Stimulated activated CD8-positive, alpha-beta memory T cell treated with anti-CD3 and anti-CD28 coated beads, Interleukin-4, amount 100 ng/mL, for 4 hours (primary cell): ENCODE measurements around the gene FAM187B.
"Not testable (repeated sequence)": the region's sequence is repeated elsewhere in the genome, so short reads cannot be mapped to it uniquely, and the experiment has no call there.

Source experiments
- DNase-seq, 2 donors: peaks; one replicate each; pipeline ENCODE4 v3.0.0-alpha.2; 2020; ENCODE audit warnings: low read depth in 2 of 2, low spot score in 1 of 2

FAM187B gene

GRCh38 chr19:35213663-35214632 is 14.6 kb downstream of the FAM187B start:
- DNase-seq: peak; percentile 42 to 53

- no peak for DNase-seq
Measured at GRCh38 chr19:35212241-35212640, 16.3 kb downstream of the FAM187B start.

- peak; percentile 33 to 48 for DNase-seq
Measured at GRCh38 chr19:35211545-35212230, 16.9 kb downstream of the FAM187B start.

GRCh38 chr19:35209646-35210045 is 18.9 kb downstream of the FAM187B start:
- no peak for DNase-seq

DNA sequence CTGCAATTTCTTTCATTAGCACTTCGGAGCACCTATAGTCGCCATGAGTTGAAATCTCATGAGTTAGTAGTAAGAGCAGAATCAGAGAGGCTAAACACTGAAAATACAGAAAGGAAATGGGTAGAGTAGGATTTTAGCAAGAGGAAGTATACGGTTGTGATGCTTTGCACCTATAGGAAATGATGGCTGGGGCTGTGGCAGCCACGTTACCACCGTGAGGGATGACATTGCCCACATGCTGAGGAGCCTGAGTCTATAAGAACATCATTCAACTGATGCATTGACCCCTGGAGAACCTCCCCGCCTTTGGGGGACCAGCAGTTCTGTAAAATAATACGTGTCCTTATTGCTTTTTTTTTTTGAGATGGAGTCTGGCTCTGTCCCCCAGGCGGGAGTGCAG is 20.4 kb downstream of the FAM187B start:
- no peak for DNase-seq

GRCh38 chr19:35207391-35207871 is 21.1 kb downstream of the FAM187B start:
- no peak for DNase-seq

GRCh38 chr19:35206855-35207254 is 21.7 kb downstream of the FAM187B start:
- no peak for DNase-seq

DNA sequence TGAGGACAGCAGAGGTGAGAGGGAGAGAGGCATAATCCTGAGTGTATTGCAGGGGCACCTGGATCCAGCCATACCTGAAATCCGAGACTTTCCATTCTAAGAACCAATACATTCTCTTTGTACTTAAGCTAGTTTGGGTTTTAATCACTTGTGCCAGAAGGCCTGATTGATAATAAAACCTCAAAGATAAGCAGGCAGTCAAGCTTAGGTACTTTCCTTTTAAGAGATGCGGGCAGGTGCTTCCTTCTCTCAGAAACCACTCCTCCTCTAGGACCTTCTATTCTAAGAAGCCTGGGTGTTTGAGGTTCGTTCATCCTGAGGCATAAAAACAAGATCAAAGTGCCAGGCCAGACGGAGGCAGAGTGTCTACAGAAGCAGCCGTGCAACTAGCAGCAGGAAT is 22.2 kb downstream of the FAM187B start:
- no peak for DNase-seq

DNA sequence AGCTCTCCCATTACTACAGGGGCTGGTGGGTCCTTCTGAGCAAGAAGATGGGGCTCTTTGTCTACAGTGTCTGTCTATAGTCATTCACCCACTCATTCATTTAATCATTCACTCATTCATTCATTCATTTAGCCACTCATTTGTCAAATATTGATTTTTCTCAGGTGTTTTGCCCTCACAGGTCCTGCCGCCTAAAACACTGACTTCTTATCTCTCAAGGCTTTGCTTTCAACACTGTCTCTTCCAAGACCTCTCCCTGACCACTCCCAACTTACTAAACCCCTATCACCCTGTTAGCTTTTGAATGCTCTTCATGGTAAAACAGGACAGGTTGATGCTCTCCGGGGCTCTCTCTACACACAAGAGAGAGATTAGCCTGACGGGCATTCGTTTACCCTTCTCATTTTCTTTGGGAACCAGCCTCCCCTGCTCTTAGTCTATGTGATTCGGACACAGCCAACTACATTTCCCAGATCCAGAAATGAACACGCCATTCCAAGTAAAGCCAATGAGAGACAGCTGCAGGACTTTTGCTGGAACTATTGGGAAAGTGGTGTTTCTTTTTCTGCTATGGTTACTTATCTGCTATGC is 22.7 kb downstream of the FAM187B start:
- DNase-seq: no peak

DNA sequence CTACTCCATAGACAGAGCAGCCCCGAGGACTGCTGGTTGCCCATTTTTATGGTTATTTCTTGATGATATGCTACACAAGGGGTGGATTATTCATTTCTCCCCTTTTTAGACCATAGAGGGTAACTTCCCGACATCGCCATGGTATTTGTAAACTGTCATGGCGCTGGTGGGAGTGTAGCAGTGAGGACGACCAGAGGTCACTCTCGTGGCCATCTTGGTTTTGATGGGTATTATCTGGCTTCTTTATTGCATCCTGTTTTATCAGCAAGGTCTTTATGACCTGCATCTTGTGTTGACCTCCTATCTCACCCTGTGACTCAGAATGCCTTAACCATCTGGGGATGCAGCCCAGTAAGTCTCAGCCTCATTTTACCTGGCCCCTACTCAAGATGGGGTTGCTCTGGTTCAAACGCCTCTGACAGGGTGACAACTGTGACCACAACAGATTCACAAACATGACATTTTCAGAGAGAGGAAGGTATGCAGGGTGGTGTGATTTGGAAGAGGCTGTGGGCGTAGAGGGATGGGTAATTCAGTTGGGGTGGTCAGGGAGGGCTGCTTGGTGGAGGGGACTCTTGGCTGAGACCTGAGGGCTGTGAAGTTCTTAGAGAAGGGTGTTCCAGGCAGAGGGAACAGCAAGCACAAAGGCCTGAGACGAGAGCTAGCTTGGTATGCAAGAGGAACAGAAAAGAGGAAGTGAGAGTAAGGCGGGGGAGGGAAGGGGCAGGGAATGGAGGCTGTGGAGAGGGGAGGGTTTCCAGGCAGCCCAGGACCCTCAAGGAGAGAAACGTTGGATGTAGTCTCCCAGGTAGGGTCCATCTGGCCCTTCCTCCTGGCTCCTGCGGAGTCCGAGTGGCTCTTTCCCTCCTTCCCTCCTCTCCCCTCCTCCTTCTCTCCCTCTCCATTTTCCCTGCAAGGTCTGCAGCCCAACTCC is 23.5 kb downstream of the FAM187B start:
- DNase-seq: no peak

- DNase-seq: no peak
Measured at GRCh38 chr19:35202722-35203688, 25.5 kb downstream of the FAM187B start.

DNA sequence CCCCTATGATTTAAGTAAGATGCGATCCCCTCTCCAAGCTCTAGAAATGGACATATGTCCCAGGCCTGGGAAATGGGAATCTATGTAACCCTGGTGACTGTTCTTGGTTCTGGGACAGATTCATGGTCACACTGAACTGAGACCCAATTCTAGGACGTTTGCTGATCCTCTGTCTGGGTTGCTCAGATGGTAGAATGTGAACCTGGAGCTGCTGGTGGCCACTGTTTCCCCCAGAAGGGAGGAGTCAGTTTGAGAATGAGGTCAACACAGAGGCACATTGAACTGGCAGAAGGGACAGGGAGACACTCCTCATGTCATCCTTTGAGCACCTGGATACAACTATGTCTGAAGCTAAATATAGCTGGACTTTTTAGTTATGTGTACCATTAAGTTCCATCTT is 29.1 kb downstream of the FAM187B start:
- DNase-seq: no peak

- not testable (repeated sequence) for DNase-seq
Measured at GRCh38 chr19:35196861-35197260, 31.7 kb downstream of the FAM187B start.

DNA sequence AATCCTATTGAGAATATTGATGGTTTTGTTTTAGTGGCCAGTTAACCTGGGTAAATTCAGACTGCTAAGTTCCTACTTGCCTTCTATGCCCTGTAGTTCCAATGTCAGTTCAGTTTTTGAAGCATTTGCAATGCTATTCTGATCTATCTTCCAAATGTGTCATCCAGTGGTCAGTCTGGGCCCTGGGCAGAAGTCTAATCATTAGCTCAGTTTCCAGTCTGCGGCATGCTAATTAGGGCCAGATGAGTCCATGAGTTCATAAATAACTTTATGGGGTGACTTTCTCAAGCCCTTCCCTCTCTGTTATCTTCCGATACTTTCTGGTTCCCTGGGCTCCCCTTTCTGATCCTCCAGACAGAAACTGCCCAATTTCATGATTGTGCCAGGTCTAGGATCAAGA is 32.7 kb downstream of the FAM187B start:
- DNase-seq: no peak

DNA sequence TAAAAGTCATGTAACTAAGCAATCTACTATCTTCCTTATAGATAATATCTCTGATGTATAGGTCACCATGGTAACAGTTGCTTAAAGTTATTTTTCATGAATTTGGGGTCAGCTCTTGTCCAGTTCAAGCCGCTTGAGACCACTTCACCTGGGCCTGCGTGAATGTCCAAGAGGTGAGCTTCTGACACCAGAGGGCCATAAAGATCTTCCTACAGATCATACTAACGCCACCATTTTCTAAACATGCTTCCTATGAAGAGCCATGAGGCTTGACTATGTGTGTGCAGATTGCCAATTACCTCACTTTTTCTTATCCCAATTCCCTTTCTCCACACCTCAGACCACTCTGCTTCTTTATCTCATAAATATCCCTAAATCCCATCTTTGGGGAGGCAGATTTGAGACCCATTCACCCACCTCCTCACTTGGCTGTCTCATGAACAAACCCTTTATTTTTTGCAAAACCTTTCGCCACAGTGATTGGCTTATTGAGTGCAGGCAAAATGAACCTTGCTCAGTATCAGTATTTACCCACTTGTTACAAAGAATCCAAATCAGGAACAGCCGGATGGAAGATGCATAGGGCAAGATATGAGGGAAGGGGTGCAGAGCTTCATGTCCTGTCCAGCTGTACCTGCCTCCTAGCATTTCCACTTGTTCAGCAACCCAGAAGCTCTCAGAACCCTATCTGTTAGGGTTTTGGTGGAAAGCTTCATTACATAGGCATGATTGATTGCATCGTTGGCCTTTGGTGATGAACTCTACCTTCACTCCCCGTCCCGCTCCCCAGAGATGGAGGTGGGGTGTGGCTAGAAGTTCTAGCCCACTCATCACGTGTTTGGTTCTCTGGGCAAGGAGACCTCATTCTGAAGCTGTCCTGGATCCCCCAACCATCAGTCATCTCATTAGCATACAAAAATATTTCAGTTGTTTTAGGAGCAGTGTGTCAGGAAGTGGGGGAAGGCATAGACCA is 34.2 kb downstream of the FAM187B start:
- DNase-seq: no peak

- DNase-seq: no peak
Measured at GRCh38 chr19:35184884-35185283, 43.7 kb downstream of the FAM187B start.

DNA sequence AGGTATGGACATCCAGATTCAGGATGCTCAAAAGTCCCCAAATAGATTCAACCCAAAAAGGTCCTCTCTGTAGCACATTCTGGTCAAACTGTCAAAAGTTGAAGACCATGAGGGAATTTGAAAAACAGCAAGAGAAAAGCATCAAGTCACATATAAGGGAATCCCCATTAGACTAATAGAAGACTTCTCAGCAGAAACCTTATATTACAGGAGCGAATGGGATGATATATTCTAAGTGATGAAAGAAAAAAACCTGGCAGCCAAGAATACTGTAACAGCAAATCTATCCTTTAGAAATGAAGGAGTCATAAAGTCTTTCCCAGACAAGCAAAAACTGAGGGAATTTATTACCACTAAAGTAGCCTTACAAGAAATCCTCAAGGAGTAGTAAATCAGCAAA is 44.3 kb downstream of the FAM187B start:
- DNase-seq: no peak

GRCh38 chr19:35181387-35181786 is 47.2 kb downstream of the FAM187B start:
- no peak for DNase-seq
